NOMO-1 treated with DMSO at 0.1 percent for 48 hours (cell line): ENCODE data around the gene SIPA1.
"Not testable (repeated sequence)": the region's sequence is repeated elsewhere in the genome, so short reads cannot be mapped to it uniquely, and the experiment has no call there.

ENCODE experiments used
- DNase-seq: peaks from one replicate; lab custom pipeline; 2025; ENCODE audit not compliant: unreplicated experiment; lab: John Stamatoyannopoulos, UW

The SIPA1 gene

DNA sequence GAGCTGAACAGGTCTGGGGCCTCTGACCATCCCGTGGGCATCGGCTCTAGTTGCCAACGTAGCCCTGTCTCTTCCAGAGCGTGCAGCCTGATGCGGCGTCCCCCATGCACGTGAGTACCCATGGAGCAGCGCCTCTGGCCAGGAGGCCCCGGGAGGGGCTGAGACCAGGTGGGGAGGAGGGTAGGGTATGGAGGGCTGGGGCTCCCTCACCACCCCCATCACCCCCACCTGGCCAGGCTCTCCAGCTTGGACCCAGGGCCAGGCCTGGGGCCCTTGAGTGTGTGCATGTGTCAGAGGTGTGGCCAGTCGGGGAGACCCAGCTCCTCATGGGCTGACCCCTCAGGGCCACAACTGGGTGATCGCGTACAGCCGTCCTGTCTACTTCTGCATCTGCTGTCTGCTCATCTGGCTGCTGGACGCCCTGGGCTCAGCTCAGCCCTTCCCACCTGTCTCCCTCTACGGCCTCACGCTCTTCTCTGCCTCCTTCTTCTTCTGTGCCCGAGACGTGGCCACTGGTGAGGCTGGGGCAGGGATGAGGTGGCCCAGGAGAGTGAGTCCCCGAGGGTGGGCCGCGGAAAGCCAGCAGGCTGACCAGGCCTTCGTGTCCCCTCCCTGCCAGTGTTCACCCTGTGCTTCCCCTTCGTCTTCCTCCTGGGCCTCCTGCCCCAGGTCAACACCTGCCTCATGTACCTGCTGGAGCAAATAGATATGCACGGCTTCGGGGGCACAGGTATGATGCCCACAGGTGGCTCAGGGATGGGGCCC is 13.9 kb upstream of the SIPA1 start:
- DNase-seq = no peak

GRCh38 chr11:65624931-65625627 is 12.8 kb upstream of the SIPA1 start:
- DNase-seq = no peak

DNA sequence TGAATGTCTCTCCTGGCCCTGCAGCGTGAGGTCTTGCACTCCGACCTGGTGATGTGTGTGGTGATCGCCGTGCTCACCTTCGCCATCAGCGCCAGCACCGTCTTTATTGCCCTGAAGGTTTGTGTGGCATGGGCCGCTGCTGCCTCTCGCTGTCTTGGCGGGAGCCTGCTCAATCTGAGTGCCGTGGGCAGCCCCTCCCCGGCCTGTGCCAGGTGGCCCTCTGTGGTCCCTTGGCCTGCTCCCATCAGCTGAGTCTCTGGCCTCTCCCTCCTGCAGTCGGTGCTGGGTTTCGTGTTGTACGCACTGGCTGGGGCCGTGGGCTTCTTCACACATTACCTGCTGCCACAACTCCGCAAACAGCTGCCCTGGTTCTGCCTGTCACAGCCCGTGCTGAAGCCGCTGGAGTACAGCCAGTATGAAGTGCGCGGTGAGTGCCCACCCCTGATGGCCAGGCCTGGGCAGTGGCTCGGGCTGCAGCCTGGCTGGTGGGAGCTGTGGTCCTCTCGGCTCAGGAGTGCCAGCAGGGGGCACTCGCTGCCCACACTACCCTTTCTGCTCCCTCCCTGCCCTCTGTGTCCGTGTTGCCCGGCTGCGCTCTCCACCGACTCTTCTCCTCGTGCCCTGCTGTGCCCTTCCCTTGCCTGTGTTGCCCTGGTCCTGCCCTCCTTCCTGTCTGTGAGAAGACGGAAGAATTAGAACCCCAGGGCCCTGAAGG is 12.1 kb upstream of the SIPA1 start:
- peak; percentile 40 for DNase-seq

DNA sequence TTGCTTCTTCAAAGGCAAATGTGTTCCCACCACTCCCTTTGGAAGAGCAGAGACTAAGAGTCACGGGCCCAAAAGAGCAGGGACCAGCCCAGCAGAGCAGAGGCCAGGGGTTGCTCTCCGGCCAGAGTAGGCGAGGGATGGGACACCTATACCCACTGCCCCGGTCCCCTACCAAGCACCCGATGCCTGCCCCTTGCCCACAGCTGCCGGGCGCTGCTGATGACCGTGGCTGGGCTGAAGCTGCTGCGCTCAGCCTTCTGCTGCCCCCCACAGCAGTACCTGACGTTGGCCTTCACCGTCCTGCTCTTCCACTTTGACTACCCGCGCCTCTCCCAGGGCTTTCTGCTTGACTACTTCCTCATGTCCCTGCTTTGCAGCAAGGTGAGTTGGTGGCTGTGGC is 10.7 kb upstream of the SIPA1 start:
- no peak for DNase-seq

DNA sequence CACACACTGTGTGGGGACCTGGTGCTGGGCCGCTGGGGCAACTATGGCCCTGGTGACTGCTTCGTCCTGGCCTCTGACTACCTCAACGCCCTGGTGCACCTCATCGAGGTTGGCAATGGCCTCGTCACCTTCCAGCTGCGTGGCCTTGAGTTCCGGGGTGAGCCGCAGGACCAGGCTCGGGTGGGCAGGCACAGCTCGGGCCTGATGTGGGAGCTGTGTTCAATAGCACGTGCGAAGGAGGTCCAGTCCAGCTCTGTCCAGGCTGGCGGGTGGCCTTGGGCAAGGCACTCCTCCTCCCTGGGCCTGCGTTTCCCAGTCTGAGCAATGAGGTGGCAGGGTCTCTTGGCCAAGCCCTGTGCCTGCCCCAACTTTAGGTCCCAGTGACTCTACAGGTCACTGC is 8.3 kb upstream of the SIPA1 start:
- DNase-seq = no peak

DNA sequence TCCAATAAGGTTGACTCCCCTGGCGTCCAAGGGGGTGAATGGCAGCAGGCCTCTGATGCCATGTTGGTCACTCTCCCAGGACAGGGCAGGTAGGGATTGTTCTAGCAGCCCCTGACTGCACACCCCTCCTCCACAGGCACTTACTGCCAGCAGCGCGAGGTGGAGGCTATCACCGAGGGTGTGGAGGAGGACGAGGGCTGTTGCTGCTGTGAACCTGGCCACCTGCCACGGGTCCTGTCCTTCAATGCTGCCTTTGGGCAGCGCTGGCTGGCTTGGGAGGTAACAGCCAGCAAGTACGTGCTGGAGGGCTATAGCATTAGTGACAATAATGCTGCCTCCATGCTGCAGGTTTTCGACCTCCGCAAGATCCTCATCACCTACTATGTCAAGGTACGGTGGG is 7.7 kb upstream of the SIPA1 start:
- DNase-seq = no peak

- no peak for DNase-seq
Measured at GRCh38 chr11:65633390-65634108, 4.4 kb upstream of the SIPA1 start.

GRCh38 chr11:65634109-65634436 is 3.8 kb upstream of the SIPA1 start:
- DNase-seq = no peak

DNA sequence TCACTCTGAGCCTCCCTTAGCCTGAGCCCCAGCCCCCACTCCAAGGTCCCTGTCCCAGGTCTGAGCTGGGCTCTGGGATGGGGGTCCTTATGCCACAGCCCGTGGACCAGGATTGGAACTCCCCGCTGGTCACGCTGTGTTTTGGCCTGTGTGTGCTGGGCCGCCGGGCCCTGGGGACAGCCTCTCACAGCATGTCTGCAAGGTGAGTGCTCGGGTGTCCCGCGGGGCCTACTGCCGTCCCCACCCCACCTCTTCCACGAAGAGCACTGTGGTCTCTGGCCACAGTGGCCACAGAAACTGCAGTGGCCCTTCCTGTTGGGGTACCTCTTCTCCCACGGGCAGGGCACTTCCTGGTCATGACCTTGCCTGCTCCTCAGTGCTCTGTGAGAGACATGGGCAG is 3.5 kb upstream of the SIPA1 start:
- DNase-seq = no peak

DNA sequence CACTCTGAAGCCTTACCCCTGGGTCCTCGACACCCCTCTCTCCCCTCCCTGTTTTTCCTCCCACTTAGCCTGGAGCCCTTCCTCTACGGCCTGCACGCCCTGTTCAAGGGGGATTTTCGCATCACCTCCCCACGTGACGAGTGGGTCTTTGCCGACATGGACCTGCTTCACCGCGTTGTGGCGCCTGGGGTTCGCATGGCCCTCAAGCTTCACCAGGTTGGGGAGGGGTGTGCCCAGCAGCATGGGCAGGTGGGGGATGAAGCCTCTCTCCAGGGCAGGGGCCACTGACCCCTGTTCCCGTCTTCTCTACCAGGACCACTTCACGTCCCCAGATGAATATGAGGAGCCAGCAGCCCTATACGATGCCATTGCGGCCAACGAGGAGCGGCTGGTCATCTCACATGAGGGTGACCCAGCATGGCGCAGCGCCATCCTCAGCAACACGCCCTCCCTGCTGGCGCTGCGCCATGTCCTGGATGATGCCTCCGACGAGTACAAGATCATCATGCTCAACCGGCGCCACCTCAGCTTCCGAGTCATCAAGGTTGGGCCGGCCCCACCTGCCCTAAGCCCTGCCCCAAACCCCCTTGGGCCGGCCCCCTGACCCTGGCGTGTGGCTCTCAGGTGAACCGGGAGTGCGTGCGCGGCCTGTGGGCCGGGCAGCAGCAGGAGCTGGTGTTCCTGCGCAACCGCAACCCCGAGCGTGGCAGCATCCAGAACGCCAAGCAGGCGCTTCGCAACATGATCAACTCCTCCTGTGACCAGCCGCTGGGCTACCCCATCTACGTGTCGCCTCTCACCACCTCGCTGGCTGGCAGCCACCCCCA is 2.8 kb upstream of the SIPA1 start:
- DNase-seq = no peak

DNA sequence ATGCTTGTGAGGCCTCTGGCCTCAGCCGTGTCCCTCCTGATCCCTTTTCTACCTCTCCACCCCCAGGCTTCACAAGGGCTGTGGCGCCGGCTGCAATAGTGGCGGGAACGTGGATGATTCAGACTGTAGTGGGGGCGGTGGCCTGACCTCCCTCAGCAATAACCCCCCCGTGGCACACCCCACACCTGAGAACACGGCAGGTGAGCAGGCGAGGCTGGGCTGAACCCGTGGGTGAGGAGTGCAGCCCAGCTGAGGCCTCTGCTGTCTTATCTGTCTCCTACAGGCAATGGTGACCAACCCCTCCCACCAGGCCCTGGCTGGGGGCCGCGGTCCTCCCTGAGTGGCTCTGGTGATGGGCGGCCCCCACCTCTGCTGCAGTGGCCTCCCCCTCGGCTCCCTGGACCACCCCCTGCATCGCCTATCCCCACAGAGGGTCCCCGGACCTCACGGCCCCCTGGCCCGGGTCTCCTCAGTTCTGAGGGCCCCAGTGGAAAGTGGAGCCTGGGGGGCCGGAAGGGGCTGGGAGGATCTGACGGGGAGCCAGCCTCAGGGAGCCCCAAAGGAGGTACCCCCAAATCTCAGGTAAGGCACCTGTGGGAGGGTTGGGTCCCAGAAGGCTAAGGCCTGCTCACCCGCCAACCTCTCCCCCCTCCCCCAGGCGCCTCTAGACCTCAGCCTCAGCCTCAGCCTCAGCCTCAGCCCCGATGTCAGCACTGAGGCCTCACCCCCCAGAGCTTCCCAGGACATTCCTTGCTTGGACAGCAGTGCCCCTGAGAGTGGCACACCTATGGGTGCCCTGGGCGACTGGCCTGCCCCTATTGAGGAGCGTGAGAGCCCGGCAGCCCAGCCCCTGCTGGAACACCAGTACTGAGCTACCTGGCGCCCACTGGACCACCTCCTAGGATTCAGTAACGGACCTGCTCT is 1.5 kb upstream of the SIPA1 start:
- DNase-seq = no peak

DNA sequence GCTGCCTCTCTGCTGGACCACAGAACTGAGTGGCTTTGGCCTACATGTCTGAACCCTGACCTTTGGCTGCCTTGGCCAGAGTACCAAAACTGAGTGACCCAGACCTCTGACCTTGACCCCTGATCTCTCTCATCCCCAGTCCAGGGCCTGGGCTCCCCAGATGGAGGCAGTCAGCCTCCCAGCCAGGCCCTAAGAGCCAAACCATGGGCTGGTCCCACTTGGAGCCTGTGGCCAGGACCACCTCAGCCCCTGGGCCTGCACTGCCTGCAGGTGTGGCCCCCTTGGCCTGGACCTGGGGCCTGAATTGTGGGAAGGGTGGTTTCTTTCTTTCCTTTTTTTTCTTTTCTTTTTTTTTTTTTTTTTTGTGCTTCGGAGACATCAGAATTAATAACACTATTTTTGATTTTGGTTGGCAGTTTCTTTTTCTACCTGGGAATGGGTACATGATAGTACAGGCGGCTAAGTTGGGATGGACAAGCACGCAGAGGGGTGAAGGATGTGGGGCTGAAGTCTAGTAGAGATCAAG is 806 bp upstream of the SIPA1 start:
- no peak for DNase-seq

DNA sequence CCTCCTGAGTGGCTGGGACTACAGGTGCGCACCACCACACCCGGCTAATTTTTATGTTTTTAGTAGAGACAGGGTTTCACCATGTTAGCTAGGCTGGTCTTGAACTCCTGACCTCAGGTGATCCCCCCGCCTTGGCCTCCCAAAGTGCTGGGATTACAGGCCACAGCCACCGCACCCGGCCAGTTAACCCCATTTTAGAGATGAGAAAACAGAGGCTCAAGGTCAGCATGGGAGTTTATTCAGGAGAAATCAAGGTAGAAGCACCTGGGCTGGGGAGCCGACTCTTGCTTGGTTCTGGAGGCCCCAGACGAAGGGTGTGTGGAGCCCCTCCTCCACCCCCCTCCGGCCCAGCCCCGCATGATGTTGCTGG is 1.3 kb downstream of the SIPA1 start:
- not testable (repeated sequence) for DNase-seq

GRCh38 chr11:65639623-65640482 is 2.0 kb downstream of the SIPA1 start:
- peak; percentile 28 for DNase-seq

DNA sequence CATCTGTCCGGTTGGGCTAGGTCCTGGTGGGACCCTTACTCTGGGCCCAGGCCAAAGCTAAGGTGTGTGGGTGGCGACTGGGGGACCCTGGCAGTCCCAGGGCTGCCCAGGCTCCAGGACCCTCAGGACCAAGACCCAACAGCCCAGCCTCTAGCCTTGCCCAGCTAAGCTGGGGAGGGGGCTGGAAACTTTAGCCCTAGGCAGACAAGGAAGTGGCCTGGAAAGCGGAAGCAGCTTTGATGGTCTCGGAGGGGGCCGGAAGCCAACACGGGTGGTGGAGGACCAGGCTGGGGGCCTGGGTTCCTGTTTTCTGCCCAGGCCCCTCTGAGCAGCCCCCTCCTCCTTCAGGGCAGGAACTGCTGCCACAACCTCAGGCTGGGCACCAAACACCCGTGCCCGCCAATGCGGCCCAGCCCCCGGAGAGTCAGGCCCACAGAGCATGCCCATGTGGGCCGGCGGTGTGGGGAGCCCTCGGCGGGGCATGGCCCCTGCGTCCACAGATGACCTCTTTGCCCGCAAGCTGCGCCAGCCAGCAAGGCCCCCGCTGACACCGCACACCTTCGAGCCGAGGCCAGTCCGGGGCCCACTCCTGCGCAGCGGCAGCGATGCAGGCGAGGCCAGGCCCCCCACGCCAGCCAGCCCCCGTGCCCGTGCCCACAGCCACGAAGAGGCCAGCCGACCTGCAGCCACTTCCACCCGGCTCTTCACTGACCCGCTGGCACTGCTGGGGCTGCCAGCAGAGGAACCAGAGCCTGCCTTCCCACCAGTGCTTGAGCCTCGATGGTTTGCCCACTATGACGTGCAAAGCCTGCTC is 2.8 kb downstream of the SIPA1 start:
- peak; percentile 79 for DNase-seq

DNA sequence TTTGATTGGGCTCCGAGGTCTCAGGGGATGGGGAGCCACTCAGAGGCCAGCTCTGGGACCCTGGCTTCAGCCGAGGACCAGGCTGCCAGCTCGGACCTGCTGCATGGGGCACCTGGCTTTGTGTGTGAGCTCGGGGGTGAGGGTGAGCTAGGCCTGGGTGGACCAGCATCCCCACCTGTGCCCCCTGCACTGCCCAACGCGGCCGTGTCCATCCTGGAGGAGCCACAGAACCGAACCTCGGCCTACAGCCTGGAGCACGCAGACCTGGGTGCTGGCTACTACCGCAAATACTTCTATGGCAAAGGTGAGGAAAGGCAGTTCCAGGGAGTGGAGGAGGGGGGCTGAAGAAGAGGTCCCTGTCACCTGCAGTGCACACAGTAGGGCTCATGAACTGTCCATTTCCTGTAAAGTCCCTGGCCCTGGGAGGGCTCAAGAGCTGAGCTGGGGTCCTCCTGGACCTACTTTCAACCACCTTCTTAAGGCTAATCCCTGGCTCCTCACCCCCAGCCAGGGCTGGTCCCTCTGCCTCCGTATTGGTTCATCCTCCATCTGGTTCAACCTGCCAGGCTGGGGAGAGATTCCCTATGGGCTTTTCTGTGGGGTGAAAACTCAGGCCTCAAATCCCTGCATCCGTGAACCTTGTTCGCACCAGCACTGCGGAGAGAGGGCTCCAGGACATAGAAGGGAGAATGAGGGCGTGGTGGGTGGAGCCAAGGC is 3.6 kb downstream of the SIPA1 start:
- DNase-seq = no peak
